HG02642 (cell line): ENCODE results near the gene SRGAP3.

Source experiments
- ATAC-seq: cut with Tn5 transposase; IDR thresholded peaks from one replicate; pipeline ENCODE4 v1.9.1; 2021; ENCODE audit warnings: mild to moderate bottlenecking; ENCODE audit not compliant: unreplicated experiment, poor library complexity

Gene SRGAP3

GRCh38 chr3:9180764-9181117 lies 68.7 kb downstream of the SRGAP3 start:
- peak; percentile 47 for ATAC-seq

- peak; percentile 73 for ATAC-seq
Measured at GRCh38 chr3:9179826-9180763, 69.4 kb downstream of the SRGAP3 start.

GRCh38 chr3:9178697-9179096 lies 70.7 kb downstream of the SRGAP3 start:
- no peak for ATAC-seq

DNA sequence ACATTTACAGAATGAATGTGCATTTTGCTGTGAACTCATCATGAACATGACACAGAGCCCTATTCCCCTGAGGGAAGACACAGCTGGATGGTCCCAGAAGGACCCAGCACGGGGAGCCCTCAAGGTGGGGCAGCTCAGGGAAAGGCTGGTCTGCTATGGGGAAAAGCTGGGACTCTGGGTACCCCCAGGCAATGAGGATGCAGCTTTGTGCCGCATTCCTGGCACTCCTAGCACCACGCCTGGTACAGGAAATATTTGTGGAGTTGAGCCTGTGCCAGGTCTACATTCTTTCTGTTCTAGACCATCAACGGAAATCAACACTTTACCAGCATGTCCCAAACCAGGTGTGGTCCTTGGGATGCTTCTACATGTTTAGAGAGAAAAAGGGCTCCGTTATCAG lies 74.0 kb downstream of the SRGAP3 start:
- no peak for ATAC-seq

GRCh38 chr3:9173445-9173844 lies 76.0 kb downstream of the SRGAP3 start:
- ATAC-seq: no peak

DNA sequence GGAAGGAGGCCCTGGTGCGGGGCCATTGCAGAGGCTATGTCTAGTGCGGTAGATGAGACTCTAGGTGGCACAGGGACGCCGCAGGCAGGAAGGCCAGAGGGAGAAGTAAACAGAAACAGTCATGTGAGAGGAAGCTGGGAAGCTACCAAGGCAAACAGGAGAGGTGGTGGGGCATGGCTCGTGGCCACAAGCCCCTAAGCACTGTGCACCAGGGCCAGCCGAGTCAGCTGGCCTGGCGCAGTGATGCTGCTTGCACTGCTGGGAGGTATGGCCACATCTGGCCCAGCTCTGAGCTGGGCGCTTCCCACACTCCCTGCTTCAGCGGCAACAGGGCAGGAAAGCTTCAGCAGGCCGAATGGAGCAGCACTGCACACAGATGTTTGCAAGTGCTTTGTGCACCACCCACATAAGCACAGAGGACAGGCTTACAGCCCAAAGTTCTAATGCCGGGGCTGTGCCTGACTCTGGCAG lies 76.6 kb downstream of the SRGAP3 start:
- no peak for ATAC-seq

DNA sequence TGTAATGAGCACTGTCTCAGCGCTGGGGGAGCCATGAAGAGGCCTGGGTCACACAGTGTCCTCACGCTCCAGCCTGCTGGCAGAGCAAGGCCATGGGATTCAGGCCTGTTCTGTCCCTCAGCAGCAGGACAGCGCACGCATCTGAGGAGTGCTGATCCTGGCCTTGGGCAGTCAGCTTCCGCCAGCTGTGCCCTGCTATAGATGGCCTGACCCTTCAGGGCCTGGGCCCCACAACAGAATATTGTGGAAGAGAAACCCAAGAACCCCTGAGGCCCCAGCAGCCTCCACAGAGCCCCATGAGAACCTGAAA lies 78.6 kb downstream of the SRGAP3 start:
- no peak for ATAC-seq

DNA sequence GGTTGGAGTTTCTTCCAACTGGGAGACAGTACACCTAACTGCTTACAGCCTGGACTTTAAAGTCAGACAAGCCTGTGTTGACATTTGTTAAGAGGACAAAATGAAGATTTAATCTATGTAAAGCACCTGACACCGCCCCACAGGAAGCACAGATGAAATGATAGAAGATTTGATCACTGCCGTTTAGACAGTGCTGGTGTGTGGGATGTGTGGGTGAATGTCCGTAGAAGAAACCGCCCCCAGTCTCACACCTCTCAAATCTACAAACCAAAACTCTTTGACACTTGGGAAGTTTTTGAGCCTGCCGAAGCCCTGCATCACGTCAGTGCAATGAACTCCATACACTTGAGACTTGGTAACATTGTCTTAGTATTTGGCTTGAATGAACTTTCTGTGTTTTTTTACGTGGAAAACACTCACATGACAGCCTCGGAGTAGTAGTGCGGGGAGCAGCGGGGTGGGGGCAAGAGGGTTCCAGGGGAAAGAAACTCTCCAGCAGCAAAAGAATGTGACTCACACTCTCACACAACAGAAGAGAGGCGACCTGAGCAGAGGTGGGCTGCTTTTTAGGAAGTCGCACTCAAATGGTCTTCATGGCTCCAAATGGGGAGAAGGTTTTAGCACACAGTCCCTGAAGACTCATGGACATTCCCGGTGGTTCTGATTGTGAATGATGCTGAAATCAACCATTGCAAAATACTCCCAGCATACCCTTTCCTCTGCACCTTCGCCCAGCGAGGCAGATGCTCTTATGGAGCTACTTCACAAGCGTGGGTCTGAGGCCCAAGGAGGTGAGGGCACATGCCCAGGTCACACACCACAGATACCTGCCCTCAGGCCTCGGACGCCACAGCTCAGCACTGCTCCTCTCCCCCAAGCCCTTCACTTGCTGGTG lies 79.2 kb downstream of the SRGAP3 start:
- ATAC-seq: no peak

DNA sequence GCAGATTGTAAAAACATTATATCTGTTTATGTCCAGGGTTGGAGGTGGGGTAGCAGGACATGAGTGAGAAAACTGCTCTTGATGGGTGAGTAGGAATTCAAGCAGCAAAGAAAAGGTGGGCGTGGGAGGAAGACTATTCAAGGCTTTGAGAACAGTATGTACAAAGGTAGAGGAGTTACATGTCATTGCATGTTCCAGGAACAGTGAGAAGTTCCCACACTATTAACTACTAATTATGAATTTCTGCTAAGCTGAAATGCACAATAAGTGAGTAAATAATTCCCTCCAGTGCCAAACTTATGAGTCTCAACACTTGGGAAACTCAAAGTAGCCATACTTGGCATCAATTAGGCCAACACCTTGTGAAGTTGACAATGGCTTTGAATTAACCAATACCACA lies 80.1 kb downstream of the SRGAP3 start:
- no peak for ATAC-seq

- peak; percentile 97 for ATAC-seq
Measured at GRCh38 chr3:9168241-9168741, 81.2 kb downstream of the SRGAP3 start.

- no peak for ATAC-seq
Measured at GRCh38 chr3:9167222-9167621, 82.2 kb downstream of the SRGAP3 start.

GRCh38 chr3:9165421-9165820 lies 84.0 kb downstream of the SRGAP3 start:
- no peak for ATAC-seq

DNA sequence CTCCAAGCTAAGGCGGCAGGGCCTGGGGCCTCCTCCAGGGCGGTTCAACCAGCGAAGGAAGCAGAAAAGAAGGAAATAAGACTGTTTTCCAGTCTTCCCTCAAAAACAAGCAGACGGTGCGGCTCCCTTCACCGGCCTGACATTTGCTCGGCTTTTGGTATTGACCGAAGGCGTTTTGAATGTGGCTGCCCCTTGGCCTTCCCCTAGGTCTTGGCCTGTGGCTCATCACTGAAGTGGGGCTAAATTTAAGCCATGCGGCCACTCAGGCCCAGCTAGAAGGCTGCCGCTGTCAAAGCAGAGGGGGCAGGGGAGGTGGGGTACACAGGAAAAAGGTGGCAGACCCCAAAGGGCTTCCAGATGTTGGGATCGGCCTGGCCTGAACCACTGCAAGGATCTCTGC lies 86.2 kb downstream of the SRGAP3 start:
- no peak for ATAC-seq

- no peak for ATAC-seq
Measured at GRCh38 chr3:9161811-9162210, 87.6 kb downstream of the SRGAP3 start.

DNA sequence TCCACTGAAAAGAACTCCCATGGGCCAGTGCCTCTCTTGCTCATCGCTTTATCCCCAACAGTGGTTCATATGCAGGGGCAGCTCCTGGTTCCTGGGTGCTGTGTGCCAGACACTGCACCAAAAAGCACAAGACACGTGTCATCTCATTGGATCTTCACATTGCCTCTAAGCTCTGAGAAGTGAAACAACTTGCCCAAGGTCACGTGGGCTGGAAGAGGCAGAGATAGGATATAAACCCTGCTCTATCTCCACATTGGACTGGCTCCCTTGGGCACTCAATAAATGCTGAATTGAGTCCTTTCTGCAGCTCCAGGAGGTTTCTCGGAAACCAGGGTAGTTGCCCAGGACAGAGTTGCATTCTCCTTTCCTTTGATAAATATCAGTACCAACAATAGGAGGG lies 88.1 kb downstream of the SRGAP3 start:
- no peak for ATAC-seq

- ATAC-seq: no peak
Measured at GRCh38 chr3:9158865-9159630, 90.4 kb downstream of the SRGAP3 start.

DNA sequence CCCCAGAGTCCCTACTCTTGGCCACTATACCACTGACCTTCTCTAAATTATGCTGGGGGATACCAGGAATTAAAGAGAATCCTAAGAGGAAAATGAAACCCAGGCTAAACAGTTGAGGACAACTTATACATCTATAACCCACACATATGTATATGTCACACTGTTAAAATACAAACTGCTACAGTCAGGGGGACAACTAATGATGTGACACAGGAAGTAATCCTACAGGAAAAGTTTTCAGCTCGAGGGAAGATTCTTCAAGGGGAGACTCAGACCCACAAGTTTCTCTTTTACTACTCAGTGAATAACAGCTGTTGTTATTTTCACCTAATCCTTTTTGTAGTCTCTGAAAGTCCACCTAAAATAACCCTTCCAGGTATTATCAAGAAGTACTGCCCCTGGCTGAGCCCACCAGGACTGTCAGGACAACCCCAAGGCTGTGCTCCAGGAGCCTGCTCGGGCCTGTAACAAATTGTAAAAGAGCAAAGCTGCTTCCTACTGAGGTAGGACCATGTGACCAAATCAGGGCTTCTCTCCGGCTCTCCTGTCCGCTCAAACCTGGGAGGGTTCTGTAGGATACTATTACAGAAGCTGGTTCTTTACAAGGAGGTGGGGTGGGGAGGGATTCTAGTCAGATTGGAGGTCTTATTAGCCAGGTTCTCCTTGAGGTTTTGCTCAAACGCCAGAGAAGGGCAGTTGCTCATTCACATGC lies 91.6 kb downstream of the SRGAP3 start:
- no peak for ATAC-seq

DNA sequence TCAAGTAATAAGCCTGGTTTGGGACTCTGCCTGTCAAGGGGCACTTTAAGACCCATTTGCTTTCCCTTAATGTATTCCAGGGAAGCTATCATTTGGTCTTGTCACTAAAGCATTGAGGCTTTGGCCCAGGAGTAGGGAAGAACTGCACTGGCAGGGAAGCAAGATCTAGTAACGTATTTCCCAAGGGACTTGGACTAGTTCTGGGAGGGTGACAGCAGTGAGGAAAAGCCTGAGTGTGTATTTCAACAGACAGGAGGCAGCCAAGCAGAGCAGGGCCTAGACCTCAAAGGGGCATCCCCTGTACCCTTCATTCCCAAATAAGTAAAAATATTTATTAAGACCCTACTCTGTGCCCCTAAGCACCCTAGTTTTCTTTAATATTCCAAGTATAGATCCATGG lies 92.8 kb downstream of the SRGAP3 start:
- no peak for ATAC-seq

DNA sequence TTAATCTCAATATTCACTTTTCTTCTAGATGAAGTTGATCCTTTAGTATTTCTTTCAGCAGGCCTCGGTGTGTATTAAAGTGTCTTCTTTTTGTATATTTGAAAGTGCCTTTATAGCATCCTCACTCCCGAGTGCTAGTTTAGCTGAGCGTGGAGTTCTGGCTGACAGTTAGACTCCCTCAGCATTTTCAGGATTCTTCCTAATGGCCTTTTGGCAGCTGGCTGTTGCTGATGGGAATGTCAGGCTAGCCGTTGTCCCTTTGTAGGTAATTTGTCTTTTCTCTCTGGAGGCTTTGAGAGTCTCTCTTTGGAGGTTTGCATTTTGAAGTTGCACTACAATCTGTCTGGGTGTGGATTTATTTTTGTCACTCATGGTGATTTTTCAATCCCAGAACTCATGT lies 94.4 kb downstream of the SRGAP3 start:
- ATAC-seq: no peak
